Measurements from ENCODE around the gene ZC3H10.

The ZC3H10 gene

DNA sequence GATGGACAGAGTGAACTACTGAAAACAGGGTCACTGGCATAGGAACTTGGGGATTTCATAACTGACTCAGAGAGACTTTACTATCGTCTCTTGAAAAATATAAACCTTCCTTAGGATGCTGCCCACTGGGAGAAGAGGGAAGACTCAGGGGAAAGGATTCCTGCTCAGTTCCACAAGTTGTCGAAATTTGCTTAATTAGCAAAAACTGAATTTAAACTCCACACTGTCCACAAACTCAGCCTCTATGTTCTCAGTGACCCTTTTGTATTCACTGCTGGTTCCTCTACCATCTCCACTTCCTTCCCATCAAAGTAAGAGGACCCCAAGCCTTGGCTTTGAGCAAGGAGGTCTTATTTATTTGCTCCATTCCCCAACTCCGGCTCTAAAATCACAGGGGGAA lies 27.2 kb downstream of the ZC3H10 start:
- POLR2A ChIA-PET: interaction anchor here (1.9 to 5.9 kb wide), 2 partner anchors 17 to 27 kb away, joined by 6 to 28 read pairs; partner anchors contain the start of genes ESYT1 and ZC3H10

DNA sequence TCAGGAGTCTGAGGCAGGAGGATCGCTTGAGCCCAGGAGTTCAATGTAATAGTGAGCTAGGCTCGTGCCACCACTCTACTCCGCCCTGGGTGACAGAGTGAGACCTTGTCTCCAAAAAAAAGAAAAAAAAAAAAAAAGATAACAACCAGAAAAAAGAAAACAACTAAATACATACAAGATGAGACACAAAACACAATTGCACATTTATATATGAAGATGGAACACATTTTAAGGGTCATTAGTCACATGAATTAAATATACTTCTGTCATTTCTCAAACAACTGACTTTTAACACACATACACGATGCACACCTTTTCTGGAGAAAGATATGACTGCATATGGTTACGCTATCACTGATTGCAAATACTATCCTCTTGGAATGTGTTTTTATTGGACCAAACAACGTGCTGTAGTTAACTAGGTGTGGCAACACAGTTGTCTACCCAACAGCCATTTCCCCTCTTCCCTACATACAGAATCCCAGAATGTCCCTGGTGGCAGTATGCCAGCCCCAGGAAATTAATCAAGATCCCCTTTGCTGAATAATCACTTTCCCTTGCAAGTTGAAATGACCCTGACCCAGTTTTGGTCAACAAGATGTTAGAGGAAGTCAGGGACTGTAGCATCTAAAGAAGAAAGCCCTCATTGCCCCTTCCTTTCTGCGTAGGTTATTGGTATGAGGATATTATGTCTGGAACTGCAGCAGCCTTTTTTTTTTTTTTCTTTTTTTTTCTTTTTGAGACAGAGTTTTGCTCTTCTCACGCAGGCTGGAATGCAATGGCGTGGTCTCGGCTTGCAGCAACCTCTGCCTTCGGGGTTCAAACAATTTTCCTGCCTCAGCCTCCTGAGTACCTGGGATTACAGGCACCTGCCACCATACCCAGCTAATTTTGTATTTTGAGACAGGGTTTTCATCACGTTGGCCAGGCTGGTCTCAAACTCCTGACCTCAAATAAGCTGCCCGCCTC lies 28.7 kb downstream of the ZC3H10 start:
- TF ChIP-seq FOXA1 (IDR thresholded peaks at IDR 0.05): no peak
- CTCF ChIA-PET: interaction anchor here (0.6 kb wide), 1 partner anchor 70 kb away, joined by 6 read pairs; no protein-coding TSS in a partner anchor
- no peak for DNase-seq (ENCODE audit: extremely low spot score)
- POLR2A ChIA-PET: no interaction called here

More for the DNA sequence above, 27.2 kb downstream of the ZC3H10 start:
- CTCF ChIA-PET: interaction anchor here (0.5 kb wide), 1 partner anchor 11 kb away, joined by 3 read pairs; no protein-coding TSS in a partner anchor
- no peak for DNase-seq (ENCODE audit: extremely low spot score)
- TF ChIP-seq ARNT (IDR thresholded peaks at IDR 0.05): no peak
- no peak for TF ChIP-seq BHLHE40 (IDR thresholded peaks at IDR 0.05; ENCODE audit: borderline replicate concordance)
- TF ChIP-seq SUZ12 (IDR thresholded peaks at IDR 0.05): no peak
- TF ChIP-seq FOXK2 (IDR thresholded peaks at IDR 0.05): no peak
- TF ChIP-seq CTBP1 (IDR thresholded peaks at IDR 0.05; ENCODE audit: borderline replicate concordance): no peak
- TF ChIP-seq HDGF (IDR thresholded peaks at IDR 0.05; ENCODE audit: borderline replicate concordance): no peak
- no peak for TF ChIP-seq SP1 (IDR thresholded peaks at IDR 0.05)
- TF ChIP-seq, protein P1, sequence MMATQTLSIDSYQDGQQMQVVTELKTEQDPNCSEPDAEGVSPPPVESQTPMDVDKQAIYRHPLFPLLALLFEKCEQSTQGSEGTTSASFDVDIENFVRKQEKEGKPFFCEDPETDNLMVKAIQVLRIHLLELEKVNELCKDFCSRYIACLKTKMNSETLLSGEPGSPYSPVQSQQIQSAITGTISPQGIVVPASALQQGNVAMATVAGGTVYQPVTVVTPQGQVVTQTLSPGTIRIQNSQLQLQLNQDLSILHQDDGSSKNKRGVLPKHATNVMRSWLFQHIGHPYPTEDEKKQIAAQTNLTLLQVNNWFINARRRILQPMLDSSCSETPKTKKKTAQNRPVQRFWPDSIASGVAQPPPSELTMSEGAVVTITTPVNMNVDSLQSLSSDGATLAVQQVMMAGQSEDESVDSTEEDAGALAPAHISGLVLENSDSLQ (IDR thresholded peaks at IDR 0.05): no peak
- no peak for TF ChIP-seq FOXA1 (IDR thresholded peaks at IDR 0.05)

GRCh38 chr12:56150563-56150962 lies 32.5 kb downstream of the ZC3H10 start:
- no peak for DNase-seq (ENCODE audit: extremely low spot score)
- CTCF ChIA-PET: no interaction called here
- TF ChIP-seq CTBP1 (IDR thresholded peaks at IDR 0.05; ENCODE audit: borderline replicate concordance) (no peak), FOXA1 (IDR thresholded peaks at IDR 0.05) (no peak), SP1 (IDR thresholded peaks at IDR 0.05) (no peak), ZNF384 (IDR thresholded peaks at IDR 0.05) (no peak), SUZ12 (IDR thresholded peaks at IDR 0.05) (no peak), ARNT (IDR thresholded peaks at IDR 0.05) (no peak), LEF1 (IDR thresholded peaks at IDR 0.05; ENCODE audit: borderline replicate concordance) (no peak), ELF4 (IDR thresholded peaks at IDR 0.05) (no peak), L3MBTL2 (conservative IDR thresholded peaks at IDR 0.05) (no peak), BHLHE40 (IDR thresholded peaks at IDR 0.05; ENCODE audit: borderline replicate concordance) (no peak), NFRKB (IDR thresholded peaks at IDR 0.05) (no peak), FOXM1 (IDR thresholded peaks at IDR 0.05; ENCODE audit: borderline replicate concordance) (no peak), FOXK2 (IDR thresholded peaks at IDR 0.05) (no peak), HDGF (IDR thresholded peaks at IDR 0.05; ENCODE audit: borderline replicate concordance) (no peak), TARDBP (IDR thresholded peaks at IDR 0.05) (no peak)
- TF ChIP-seq, protein P1 (IDR thresholded peaks at IDR 0.05): no peak
- POLR2A ChIA-PET: interaction anchor here (0.7 to 1.0 kb wide), 2 partner anchors 23 to 46 kb away, joined by 3 read pairs; partner anchors contain the start of genes ESYT1 and PA2G4

DNA sequence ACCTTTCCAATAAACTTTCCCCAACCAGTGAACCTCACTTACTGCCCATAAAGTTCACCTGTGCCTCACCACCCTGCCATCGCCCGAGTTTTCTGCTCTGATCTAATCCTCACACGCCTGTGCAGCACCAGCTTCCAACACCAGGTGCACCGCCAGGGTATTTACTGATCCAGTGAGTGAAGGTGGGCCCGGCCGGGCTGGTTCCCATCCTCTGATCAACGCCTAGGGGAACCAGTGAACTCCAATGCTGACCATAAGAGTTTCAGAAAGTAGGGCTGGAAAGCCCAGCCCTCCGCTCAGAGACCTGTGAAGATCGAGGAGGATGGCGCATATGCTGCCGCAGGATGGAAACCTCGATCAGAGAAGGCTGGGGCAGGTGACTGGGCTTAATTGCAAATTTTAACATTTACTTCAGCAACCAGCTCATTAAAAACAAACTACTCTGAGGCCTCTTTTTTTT lies 33.6 kb downstream of the ZC3H10 start:
- TF ChIP-seq ARNT (IDR thresholded peaks at IDR 0.05) (no peak), BHLHE40 (IDR thresholded peaks at IDR 0.05; ENCODE audit: borderline replicate concordance) (no peak), ELF4 (IDR thresholded peaks at IDR 0.05) (no peak), L3MBTL2 (conservative IDR thresholded peaks at IDR 0.05) (no peak; the same call in 1 of the 2 replicates), TARDBP (IDR thresholded peaks at IDR 0.05) (no peak), SP1 (IDR thresholded peaks at IDR 0.05) (no peak), FOXM1 (IDR thresholded peaks at IDR 0.05; ENCODE audit: borderline replicate concordance) (no peak), HDGF (IDR thresholded peaks at IDR 0.05; ENCODE audit: borderline replicate concordance) (no peak), FOXK2 (IDR thresholded peaks at IDR 0.05) (no peak), ZNF384 (IDR thresholded peaks at IDR 0.05) (no peak), NFRKB (IDR thresholded peaks at IDR 0.05) (no peak), FOXA1 (IDR thresholded peaks at IDR 0.05) (no peak), LEF1 (IDR thresholded peaks at IDR 0.05; ENCODE audit: borderline replicate concordance) (no peak)
- TF ChIP-seq, protein P1 (IDR thresholded peaks at IDR 0.05): no peak
- peak; percentile 56 for DNase-seq (ENCODE audit: extremely low spot score)
- CTCF ChIA-PET: interaction anchor here (0.7 to 1.0 kb wide), 2 partner anchors 24 to 38 kb away, joined by 3 to 5 read pairs; partner anchors contain the start of genes ESYT1 and SMARCC2
- POLR2A ChIA-PET: interaction anchor here (0.6 to 1.4 kb wide), 10 partner anchors 9 to 159 kb away, joined by 3 to 20 read pairs (median 5); partner anchors contain the start of genes ESYT1, RNF41 and ZC3H10

- ChIA-PET POLR2A (interaction anchor here (0.6 to 1.4 kb wide), 10 partner anchors 9 to 158 kb away, joined by 3 to 20 read pairs (median 5); partner anchors contain the start of genes ESYT1, RNF41 and ZC3H10), CTCF (interaction anchor here (0.7 to 1.0 kb wide), 2 partner anchors 25 to 37 kb away, joined by 3 to 5 read pairs; partner anchors contain the start of genes ESYT1 and SMARCC2)
- TF ChIP-seq L3MBTL2 (conservative IDR thresholded peaks at IDR 0.05) (no peak; the same call in 1 of the 2 replicates), NFRKB (IDR thresholded peaks at IDR 0.05) (no peak), CTBP1 (IDR thresholded peaks at IDR 0.05; ENCODE audit: borderline replicate concordance) (no peak), LEF1 (IDR thresholded peaks at IDR 0.05; ENCODE audit: borderline replicate concordance) (no peak), TARDBP (IDR thresholded peaks at IDR 0.05) (no peak), FOXM1 (IDR thresholded peaks at IDR 0.05; ENCODE audit: borderline replicate concordance) (0 out of 2 replicates have a peak, but pooled peaks have one; percentile 50), SUZ12 (IDR thresholded peaks at IDR 0.05) (no peak), FOXK2 (IDR thresholded peaks at IDR 0.05) (no peak), BHLHE40 (IDR thresholded peaks at IDR 0.05; ENCODE audit: borderline replicate concordance) (no peak), ELF4 (IDR thresholded peaks at IDR 0.05) (peak; percentile 31; the same call in 1 of the 2 replicates), HDGF (IDR thresholded peaks at IDR 0.05; ENCODE audit: borderline replicate concordance) (no peak), SP1 (IDR thresholded peaks at IDR 0.05) (no peak), ZNF384 (IDR thresholded peaks at IDR 0.05) (no peak)
- peak; percentile 90 for DNase-seq (ENCODE audit: extremely low spot score)
These were observed 34.2 kb downstream of the ZC3H10 start, which contains the start of gene MYL6B for GRCh38 chr12:56152132-56152755. Gene MYL6B, plus strand, starts transcription at chr12:56152587. Its CDS starts 1,332 bp downstream, at chr12:56153919.

All from HEK293T (cell line).